WTC11 (cell line): ENCODE measurements around the gene GPR137B. TPM values are rescaled to one million over a fixed set of nuclear protein-coding genes. Genes with fewer than 3 reads are reported as not detected.

Source experiments
- ATAC-seq: fragments of 200-7000 bp; cut with Tn5 transposase; 2 replicates; pipeline ENCODE4 v1.10.0; 2021; ENCODE audit warnings: mild to moderate bottlenecking, moderate library complexity
- CTCF ChIA-PET: fragments of 300-600 bp; sonication (Branson Sonifier 250); formaldehyde crosslinking; loops from one replicate; lab custom pipeline; 2021; ENCODE audit warnings: antibody characterized with exemption; lab: Charles Lee
- POLR2A ChIA-PET: fragments of 350-600 bp; sonication (Branson Sonifier 250); formaldehyde crosslinking; loops from one replicate; lab custom pipeline; 2021; ENCODE audit warnings: antibody characterized with exemption; lab: Charles Lee
- DNase-seq: peaks from one replicate; pipeline ENCODE4 v3.0.0; 2021; ENCODE audit warnings: low spot score
- H3K27ac Mint-ChIP-seq: 2 replicates; pipeline ENCODE4 v1.8.0; 2021; ENCODE audit warnings: mixed read lengths
- H3K27me3 Mint-ChIP-seq: 2 replicates; pipeline ENCODE4 v1.8.0; 2021; ENCODE audit warnings: low read depth, mild to moderate bottlenecking, moderate library complexity, mixed read lengths
- H3K36me3 Mint-ChIP-seq: 2 replicates; pipeline ENCODE4 v1.8.0; 2021; ENCODE audit warnings: mixed read lengths
- H3K4me1 Mint-ChIP-seq: 2 replicates; pipeline ENCODE4 v1.8.0; 2022; ENCODE audit warnings: mixed read lengths
- H3K4me3 Mint-ChIP-seq: 2 replicates; pipeline ENCODE4 v1.8.0; 2021; ENCODE audit warnings: mild to moderate bottlenecking, moderate library complexity, mixed read lengths
- H3K9me3 Mint-ChIP-seq: 2 replicates; pipeline ENCODE4 v1.8.0; 2021; ENCODE audit warnings: mixed read lengths
- AFF4 ChIP-seq: sonication (generic); formaldehyde crosslinking; IDR thresholded peaks from 2 replicates; pipeline ENCODE4 v1.8.1; 2023; ENCODE audit warnings: mild to moderate bottlenecking, missing genetic modification reagents, borderline replicate concordance
- ATF1 ChIP-seq: sonication (generic); formaldehyde crosslinking; IDR thresholded peaks from 2 replicates; pipeline ENCODE4 v1.8.1; 2023; ENCODE audit warnings: mild to moderate bottlenecking, moderate library complexity, missing genetic modification reagents
- ATF2 ChIP-seq: sonication (generic); formaldehyde crosslinking; IDR thresholded peaks from 2 replicates; pipeline ENCODE4 v1.8.1; 2022; ENCODE audit warnings: low read depth, missing genetic modification reagents, borderline replicate concordance
- ELF4 ChIP-seq: sonication (generic); formaldehyde crosslinking; IDR thresholded peaks from 2 replicates; pipeline ENCODE4 v1.8.1; 2022; ENCODE audit warnings: low read depth, mild to moderate bottlenecking, moderate library complexity, missing genetic modification reagents
- ETV6 ChIP-seq: sonication (generic); formaldehyde crosslinking; IDR thresholded peaks from 2 replicates; pipeline ENCODE4 v1.8.1; 2022; ENCODE audit warnings: mild to moderate bottlenecking, missing genetic modification reagents
- FOXK1 ChIP-seq: sonication (generic); formaldehyde crosslinking; IDR thresholded peaks from 2 replicates; pipeline ENCODE4 v1.8.0; 2022; ENCODE audit warnings: mild to moderate bottlenecking, moderate library complexity, missing genetic modification reagents
- FOXP4 ChIP-seq: sonication (generic); formaldehyde crosslinking; IDR thresholded peaks from 2 replicates; pipeline ENCODE4 v1.8.0; 2022; ENCODE audit warnings: mild to moderate bottlenecking, missing genetic modification reagents
- GTF2I ChIP-seq: fragments of 250-450 bp; sonication (Bioruptor Pico); conservative IDR thresholded peaks from 2 replicates; pipeline ENCODE4 v1.4.0; 2021; ENCODE audit warnings: mild to moderate bottlenecking
- IRF1 ChIP-seq: sonication (generic); formaldehyde crosslinking; IDR thresholded peaks from 2 replicates; pipeline ENCODE4 v1.8.0; 2023; ENCODE audit warnings: missing genetic modification reagents
- IRF2 ChIP-seq: sonication (generic); formaldehyde crosslinking; IDR thresholded peaks from 2 replicates; pipeline ENCODE4 v1.8.0; 2022; ENCODE audit warnings: low read depth, missing genetic modification reagents, borderline replicate concordance
- JUN ChIP-seq: sonication (generic); formaldehyde crosslinking; IDR thresholded peaks from 2 replicates; pipeline ENCODE4 v1.8.0; 2023; ENCODE audit warnings: mild to moderate bottlenecking, missing genetic modification reagents
- MAX ChIP-seq: sonication (generic); formaldehyde crosslinking; IDR thresholded peaks from 2 replicates; pipeline ENCODE4 v1.8.0; 2022; ENCODE audit warnings: mild to moderate bottlenecking, missing genetic modification reagents
- NR3C1 ChIP-seq: sonication (generic); formaldehyde crosslinking; conservative IDR thresholded peaks from 2 replicates; pipeline ENCODE4 v1.8.1; 2023; ENCODE audit warnings: low read depth, mild to moderate bottlenecking, missing genetic modification reagents
- STAT6 ChIP-seq: sonication (generic); formaldehyde crosslinking; conservative IDR thresholded peaks from 2 replicates; pipeline ENCODE4 v1.8.1; 2023; ENCODE audit warnings: mild to moderate bottlenecking, low read depth, missing genetic modification reagents, moderate library complexity
- TEAD1 ChIP-seq: sonication (generic); formaldehyde crosslinking; IDR thresholded peaks from 2 replicates; pipeline ENCODE4 v1.8.0; 2022; ENCODE audit warnings: mild to moderate bottlenecking, missing genetic modification reagents
- TEAD4 ChIP-seq: sonication (generic); formaldehyde crosslinking; IDR thresholded peaks from 2 replicates; pipeline ENCODE4 v1.8.0; 2022; ENCODE audit warnings: mild to moderate bottlenecking, missing genetic modification reagents
- TP53 ChIP-seq: sonication (generic); formaldehyde crosslinking; IDR thresholded peaks from 2 replicates; pipeline ENCODE4 v1.8.1; 2023; ENCODE audit warnings: mild to moderate bottlenecking, missing genetic modification reagents
- USF2 ChIP-seq: sonication (generic); formaldehyde crosslinking; IDR thresholded peaks from 2 replicates; pipeline ENCODE4 v1.8.1; 2023; ENCODE audit warnings: mild to moderate bottlenecking, missing genetic modification reagents, moderate library complexity
- ZBTB43 ChIP-seq: sonication (generic); formaldehyde crosslinking; IDR thresholded peaks from 2 replicates; pipeline ENCODE4 v1.8.1; 2023; ENCODE audit warnings: mild to moderate bottlenecking, missing genetic modification reagents
- ZNF121 ChIP-seq: sonication (generic); formaldehyde crosslinking; IDR thresholded peaks from 2 replicates; pipeline ENCODE4 v1.8.0; 2023; ENCODE audit warnings: missing genetic modification reagents
- ZNF219 ChIP-seq: sonication (generic); formaldehyde crosslinking; IDR thresholded peaks from 2 replicates; pipeline ENCODE4 v1.8.0; 2023; ENCODE audit warnings: missing genetic modification reagents, mild to moderate bottlenecking, borderline replicate concordance
- ZNF416 ChIP-seq: fragments of 250-450 bp; sonication (Bioruptor Pico); IDR thresholded peaks from 2 replicates; pipeline ENCODE4 v1.9.0; 2021; ENCODE audit warnings: mild to moderate bottlenecking, inconsistent platforms
- total RNA-seq: library from RNA; stranded (reverse); gene quantifications from 3 replicates; pipeline ENCODE4 v1.2.3, GENCODE V29; 2021

The GPR137B gene
- total RNA-seq, 1 experiment from 2014 or later = 6.3 TPM

GRCh38 chr1:236235116-236235515 is 92.8 kb downstream of the GPR137B start (continued):
- TF ChIP-seq TEAD4 (CRISPR knock-in tag) (no peak), ZBTB43 (CRISPR knock-in tag) (no peak), MAX (CRISPR knock-in tag) (no peak), ETV6 (no peak), STAT6 (CRISPR knock-in tag) (no peak), ELF4 (CRISPR knock-in tag) (no peak), ZNF219 (no peak), FOXP4 (CRISPR knock-in tag) (no peak), AFF4 (no peak), ATF1 (no peak)

- no peaks in the 10 kb centered on the region for H3K36me3 Mint-ChIP-seq
- H3K4me1 Mint-ChIP-seq = no peaks in the 10 kb centered on the region
- DNase-seq (no peak), ATAC-seq (no peak)
- H3K27ac Mint-ChIP-seq = no peak overlapping the region
- no peaks in the 10 kb centered on the region for H3K9me3 Mint-ChIP-seq
- H3K27me3 Mint-ChIP-seq = no peaks in the 10 kb centered on the region
- H3K4me3 Mint-ChIP-seq = no peak overlapping the region
- CTCF ChIA-PET = no interaction called here
- POLR2A ChIA-PET = no interaction called here
- TF ChIP-seq IRF2 = no peak
- no peak for TF ChIP-seq ETV6
- no peak for TF ChIP-seq IRF1 (CRISPR knock-in tag)
- TF ChIP-seq JUN = no peak
- TF ChIP-seq GTF2I = no peak
- TF ChIP-seq ATF2 (CRISPR knock-in tag) = no peak
- TF ChIP-seq TEAD1 (CRISPR knock-in tag) = no peak
- no peak for TF ChIP-seq ZNF121 (CRISPR knock-in tag)
- TF ChIP-seq ZNF416 (CRISPR knock-in tag) = no peak
- no peak for TF ChIP-seq USF2
- TF ChIP-seq FOXP4 (CRISPR knock-in tag) = no peak
- no peak for TF ChIP-seq FOXK1 (CRISPR knock-in tag)
- TF ChIP-seq NR3C1 = no peak
- TF ChIP-seq TP53 (CRISPR knock-in tag) = no peak
Observed at GRCh38 chr1:236239092-236239585, 96.8 kb downstream of the GPR137B start.
